HG03280 (cell line): Measurements from ENCODE around the gene COMP.

Source experiments
- ATAC-seq: cut with Tn5 transposase; IDR thresholded peaks from one replicate; pipeline ENCODE4 v1.9.1; 2021; ENCODE audit warnings: mild to moderate bottlenecking, moderate library complexity; ENCODE audit not compliant: unreplicated experiment

The COMP gene

DNA sequence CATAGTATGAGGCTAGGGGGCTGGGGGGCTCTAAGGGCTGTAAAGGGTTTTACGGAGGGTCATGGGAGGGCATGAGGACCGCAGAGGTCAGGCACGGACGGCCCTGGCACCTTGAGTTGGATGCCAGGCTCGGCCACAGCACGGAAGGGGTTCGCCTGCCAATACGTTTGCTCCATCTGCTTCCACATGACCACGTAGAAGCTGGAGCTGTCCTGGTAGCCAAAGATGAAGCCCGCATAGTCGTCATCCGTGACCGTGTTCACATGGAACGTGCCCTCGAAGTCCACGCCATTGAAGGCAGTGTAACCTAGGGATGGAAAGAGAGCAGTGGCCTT, 6.4 kb downstream of the COMP start:
- ATAC-seq, result no peak

DNA sequence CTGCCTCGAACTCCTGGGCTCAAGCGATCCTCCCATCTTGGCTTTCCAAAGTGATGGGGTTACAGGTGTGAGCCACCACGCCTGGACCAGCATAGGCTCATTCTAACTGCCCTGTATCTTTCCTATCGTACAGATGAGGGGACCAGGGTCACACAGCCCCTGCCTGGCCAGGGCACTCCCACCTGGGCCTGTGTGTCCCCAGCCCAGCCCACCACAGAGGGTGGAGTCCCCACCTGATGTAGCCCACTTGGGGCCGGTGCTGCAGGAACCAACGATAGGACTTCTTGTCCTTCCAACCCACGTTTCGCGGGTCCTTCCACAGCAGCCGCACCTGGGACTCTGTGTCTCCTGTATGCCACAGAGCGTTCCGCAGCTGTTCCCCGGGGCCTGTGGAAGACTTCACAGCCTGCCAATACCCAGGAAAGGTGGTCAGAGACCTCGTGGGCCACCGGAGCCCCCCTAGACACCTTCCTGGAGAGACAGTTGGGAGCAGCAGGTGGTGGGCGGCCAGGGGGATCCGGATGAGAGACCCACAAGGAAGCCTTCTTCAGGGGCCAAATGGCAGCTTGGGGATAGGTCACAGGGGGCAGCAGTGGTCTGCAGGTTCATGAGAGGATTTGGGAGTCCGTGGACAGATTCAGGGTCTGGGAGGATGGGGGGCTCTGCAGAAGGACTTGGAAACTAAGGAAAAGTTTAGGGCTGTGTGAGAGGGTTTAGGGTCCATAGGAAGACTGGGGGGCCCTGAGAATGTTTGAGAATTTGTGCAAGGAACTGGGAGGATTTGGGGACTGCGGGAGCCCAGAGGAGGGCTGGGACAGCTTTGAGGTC, 6.9 kb downstream of the COMP start:
- no peak for ATAC-seq

DNA sequence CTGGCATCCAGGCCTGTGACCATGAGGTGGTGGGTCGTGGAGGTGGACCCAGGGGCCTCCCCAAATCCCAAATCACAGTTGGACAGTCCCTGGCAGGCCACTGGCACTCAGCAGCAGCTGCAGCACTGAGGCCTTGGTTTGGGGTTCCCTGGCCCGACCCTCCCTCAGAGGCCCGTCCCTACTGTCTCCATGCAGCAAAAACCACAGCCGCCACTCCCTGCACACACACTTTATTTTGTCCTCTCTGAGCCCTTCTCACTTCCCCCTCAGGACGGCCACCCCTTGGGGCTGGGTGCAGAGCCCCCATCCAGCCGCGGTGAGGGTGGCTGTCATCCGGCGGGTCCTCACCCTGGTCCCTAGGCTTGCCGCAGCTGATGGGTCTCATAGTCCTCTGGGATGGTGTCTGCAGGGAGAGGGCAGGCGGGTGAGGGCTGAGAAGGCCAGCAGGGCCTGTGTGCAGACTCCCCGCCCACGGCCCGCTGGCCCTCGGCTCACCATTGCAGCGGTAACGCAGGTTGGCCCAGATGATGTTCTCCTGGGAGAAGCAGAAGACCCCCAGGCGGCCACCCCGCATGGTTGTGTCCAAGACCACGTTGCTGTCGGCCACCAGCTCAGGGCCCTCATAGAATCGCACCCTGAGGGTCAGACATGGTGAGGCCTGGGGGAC, 8.4 kb downstream of the COMP start:
- ATAC-seq, result no peak

DNA sequence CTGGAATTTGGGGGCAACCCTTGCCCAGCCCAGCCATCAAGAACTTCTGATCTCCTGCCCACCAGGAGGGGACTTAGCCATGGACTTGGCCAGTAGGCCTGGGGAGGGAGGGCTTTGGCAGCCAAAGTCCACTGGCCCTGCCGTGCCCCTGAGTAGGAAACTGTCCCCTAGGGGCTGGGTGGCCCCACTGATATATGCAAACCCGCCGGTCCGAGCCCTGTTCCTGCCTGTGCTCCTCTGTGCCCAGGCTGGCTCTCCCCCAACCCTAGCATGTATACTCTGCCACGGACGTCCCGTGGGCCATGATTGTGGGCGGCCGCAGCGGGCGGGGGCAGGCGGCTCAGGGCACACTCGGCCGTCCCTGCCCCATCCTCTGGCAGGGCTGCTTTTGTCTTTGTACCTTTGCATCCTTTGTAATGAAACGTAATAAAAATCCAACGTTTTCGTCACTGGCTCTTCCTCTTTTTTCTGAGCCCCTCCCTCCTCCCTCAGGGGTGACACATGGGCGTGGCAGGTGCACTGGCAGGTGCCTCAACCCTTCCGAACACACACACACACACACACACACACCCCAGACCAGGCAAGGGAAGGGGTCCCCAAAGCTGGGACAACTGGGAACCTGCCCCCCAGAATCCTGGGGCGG, 9.1 kb downstream of the COMP start:
- ATAC-seq, result no peak

DNA sequence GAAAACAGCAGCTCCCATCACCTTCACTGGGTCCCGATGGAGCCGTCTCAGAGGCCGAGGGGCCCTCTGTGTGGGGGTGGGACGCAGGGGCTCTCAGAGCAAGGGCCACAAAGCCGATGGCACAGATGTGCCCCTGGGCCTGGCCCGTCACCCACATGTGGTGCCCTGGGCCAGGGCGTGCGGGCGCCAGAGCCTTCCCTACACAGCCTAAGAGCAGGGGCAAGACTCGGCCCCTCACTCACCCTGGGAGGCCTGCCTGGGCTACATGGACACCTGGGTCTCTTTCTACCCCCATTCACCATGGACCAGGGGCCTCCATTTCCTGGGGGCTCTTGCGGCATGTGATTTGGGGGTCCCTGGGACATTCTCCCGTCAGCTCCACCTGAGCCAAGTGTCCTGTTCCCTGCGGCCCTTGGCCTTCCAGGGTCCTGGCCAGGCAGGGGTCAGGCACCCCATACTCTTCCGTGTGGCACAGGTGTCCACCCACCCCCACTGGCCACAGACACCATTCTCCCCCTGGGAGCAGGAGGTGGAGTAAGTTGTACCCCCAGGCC, 10.0 kb downstream of the COMP start:
- no peak for ATAC-seq

DNA sequence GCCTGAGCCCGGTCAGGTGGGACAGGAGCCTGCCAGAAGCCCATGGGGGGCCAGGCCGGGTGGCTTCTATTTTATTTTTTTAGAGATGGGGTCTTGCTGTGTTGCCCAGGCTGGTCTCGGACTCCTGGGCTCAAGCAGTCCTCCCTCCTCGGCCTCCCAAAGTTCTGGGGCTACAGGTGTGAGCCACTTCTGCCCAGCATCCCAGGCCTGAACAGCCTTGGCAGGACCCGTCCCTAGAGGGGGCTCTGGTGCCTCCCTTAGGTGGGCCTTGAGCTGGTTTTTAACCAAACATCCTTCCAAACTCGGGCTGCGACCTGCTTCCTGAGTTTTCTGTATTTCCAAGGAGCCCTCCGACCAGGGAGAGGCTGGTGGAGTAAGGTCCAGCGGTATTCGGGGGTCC, 10.5 kb downstream of the COMP start:
- no peak for ATAC-seq

DNA sequence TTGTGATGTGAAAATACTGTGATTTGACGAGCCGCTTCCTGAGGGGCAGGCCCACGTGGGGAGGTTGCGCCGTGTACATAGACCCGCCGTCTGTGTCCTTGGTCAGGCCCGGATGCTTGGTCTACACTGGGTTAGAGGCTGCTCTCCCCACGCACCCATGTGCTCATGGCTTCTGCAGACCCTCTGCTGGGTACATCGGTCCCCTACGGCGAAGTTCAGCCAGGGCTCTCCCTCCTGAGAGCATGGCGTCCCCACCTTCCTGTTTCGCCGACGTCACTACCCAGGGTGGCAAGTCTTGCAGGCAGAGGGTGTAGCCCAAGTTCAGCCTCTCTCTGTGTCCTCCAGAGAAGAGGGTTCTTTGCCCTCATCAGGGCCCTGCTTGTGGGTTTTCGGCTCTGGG, 11.0 kb downstream of the COMP start:
- ATAC-seq, result no peak

DNA sequence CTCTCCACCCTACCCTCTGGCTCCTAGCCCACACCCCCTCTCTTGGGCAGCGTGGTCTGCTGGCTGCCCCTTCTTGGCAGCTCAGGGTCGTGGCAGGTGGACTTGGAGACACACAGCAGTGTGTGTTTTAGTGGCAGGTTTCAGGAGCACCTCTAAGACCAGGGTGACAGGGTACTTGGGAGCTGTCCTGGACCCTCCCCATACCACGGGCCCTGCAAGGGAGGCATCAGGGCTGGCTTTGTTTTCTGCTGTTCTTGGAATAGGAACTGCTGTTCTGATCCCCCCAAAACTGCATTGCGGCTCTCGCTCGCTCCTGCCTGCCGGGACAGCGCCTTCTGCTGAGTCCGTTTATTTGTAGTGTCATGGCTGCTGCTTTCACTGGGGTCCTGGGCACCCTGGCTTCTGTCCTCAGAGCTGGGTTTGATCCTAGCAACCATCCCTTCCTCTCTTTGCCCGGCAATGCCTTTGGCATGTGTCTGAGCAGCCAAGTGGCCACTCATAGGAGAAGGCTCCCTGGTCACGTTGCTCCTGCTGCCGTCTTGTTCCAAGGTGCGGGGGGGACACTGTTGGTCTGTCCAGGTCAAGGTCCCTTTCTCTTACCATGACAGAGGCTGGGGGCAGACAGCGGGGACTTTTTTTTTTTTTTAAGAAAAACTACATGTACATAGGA, 12.1 kb downstream of the COMP start:
- ATAC-seq, result no peak

DNA sequence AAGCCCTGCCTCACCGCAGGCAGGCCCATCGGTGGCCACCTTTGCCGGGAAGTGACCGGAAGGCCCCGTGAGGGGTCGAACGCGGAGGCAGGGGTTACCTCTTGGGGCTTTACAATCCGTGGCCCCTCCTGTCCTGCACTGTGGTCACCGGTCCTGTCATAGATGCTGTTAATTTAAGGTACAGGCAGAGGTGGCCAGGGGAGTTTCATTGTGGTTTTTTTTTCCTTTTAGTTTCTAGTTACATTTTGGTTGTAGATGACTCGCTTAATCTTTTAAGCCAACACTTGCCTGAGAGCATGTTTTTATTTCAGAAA, 13.1 kb downstream of the COMP start:
- ATAC-seq, result no peak

DNA sequence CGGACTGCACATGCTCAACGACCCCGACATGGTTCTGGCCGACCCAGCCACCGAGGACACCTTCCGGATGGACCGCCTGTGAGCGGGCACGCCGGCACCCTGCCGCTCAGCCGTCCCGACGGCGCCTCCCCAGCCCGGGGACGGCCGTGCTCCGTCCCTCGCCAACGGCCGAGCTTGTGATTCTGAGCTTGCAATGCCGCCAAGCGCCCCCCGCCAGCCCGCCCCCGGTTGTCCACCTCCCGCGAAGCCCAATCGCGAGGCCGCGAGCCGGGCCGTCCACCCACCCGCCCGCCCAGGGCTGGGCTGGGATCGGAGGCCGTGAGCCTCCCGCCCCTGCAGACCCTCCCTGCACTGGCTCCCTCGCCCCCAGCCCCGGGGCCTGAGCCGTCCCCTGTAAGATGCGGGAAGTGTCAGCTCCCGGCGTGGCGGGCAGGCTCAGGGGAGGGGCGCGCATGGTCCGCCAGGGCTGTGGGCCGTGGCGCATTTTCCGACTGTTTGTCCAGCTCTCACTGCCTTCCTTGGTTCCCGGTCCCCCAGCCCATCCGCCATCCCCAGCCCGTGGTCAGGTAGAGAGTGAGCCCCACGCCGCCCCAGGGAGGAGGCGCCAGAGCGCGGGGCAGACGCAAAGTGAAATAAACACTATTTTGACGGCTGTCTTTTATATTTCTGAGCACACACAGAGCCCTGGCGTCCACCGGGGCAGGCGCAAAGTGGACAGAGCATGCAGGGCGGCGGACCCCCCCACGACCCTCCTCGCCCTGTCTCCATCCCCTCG, 13.6 kb downstream of the COMP start:
- ATAC-seq, result no peak

DNA sequence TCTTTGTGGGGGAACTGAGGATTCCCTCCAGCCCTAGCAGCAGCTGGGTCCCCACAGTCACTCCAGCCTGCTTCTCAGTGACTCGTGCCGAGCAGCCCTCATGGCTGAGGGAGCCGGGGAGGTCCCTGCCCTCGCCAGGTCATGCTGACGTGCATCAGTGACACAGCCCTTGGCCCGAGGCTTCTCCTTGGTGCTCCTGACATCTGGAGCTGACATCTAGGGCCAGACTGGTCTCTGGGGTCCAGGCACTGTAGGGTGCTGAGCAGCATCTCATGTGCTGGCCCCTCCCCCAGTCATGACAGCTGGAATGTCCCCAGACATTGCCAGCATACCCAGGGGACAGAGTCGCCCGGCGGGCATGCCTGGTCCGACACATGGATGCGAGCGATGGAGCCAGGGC, 14.4 kb downstream of the COMP start:
- no peak for ATAC-seq

DNA sequence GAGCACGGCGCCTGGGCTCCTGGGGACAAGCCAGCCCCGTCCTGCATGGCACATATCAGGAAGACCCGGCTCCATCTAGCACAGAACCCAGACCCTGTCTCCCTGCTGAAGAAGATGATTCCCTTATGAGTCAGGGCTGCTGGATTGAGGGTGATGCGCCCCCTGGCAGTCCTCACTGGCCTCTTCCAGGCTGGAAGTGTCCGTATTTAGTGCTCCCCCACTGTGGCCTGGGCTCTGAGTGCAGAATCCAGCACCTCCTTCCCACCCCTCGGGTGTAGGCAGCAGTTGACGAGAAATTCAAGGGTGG, 14.9 kb downstream of the COMP start:
- no peak for ATAC-seq

DNA sequence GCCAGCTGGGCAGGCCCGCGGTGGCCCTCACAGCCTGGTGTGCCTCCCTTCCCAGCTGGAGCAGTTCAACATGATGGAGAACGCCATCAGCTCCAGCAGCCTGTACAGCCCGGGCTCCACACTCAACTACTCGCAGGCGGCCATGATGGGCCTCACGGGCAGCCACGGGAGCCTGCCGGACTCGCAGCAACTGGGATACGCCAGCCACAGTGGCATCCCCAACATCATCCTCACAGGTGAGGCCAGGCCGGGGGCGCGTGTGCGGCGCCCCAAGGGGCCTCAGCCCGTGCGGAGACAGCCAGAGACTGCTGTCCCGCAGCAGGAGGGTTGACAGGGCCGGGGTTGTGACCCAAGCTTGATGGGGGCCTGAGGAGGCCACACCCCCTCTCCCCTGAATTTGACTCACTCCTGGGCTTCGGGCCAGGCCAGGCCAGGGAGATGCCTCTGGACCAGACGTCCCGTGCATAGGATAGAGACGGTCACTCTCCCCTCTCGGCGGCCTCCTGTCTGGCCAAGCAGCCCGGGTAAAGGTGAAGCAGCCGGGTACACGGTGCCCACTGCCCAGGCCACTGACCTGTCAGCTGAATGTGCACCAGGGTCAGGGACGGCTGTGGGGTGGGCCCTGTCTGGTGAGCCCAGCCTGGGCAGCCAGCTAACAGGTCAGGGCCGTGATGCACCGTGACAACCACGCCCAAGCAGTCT, 15.4 kb downstream of the COMP start:
- no peak for ATAC-seq

DNA sequence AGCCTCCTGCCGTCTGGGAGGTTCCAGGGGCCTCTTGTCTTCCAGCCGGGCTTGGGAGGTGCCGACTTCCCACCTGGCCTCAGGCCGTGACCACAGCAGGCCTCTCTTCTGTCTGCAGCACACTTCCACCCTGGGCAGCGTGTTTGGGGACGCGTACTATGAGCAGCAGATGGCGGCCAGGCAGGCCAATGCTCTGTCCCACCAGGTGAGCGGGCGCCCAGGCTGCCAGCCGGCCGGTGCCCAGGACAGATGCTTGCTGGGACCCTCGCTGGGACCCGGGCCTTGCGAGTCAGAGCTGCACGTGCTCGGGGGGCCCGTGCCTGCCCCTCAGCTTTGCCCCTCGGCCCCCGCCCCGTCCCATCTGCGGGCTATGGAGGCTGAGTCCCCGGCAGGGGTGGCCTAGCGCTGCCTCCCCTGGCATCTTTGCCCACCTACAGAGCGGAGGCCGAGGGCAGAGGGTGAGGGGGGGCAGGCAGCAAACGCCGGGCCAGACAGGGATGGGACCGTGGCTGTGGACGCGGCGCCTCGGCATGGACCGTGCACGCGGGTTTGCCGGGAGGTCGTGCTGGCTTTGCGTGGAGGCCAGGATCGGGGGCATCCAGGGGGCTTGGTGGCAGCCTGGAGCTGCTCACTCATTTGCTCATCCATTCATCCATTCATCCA, 16.2 kb downstream of the COMP start:
- no peak for ATAC-seq

DNA sequence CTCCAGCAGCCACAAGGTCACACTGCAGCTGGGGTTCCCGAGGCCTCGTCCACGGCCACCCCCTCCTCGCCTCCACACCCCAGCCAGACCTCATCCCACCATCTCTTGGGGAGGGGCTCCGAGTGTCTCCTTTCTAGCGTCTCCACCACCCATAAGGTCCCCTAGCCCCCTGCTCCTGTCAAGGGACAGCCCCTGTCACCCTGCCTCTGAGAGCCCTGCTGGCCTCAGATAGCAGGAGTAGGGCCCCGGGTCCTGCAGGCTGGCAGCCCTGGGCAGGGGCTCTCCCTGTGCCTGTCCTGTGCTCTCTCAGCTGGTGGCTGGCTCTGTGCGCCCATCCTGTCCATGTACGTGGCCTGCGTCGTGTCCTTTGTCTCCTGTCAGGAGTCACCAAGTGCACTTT, 17.0 kb downstream of the COMP start:
- no peak for ATAC-seq

DNA sequence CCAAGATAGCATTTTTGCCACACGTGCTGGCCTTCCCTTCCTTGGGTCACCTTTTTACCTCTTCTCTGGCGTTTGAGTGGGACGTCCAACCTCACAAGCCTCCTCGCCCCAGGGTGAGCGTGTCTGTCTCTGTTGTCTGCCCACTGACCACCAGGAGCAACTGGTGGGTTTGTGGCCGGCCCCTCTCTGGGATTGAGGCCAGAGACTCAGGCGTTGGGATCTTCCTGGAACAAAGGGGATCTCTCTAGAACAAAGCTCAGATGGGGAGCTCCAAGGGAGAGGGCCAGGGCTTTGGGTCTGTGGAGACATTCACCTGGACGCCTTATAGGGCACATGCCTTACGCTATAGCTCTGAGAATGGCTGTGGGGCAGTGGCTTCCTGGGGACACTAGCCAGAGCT, 17.4 kb downstream of the COMP start:
- ATAC-seq, result no peak

DNA sequence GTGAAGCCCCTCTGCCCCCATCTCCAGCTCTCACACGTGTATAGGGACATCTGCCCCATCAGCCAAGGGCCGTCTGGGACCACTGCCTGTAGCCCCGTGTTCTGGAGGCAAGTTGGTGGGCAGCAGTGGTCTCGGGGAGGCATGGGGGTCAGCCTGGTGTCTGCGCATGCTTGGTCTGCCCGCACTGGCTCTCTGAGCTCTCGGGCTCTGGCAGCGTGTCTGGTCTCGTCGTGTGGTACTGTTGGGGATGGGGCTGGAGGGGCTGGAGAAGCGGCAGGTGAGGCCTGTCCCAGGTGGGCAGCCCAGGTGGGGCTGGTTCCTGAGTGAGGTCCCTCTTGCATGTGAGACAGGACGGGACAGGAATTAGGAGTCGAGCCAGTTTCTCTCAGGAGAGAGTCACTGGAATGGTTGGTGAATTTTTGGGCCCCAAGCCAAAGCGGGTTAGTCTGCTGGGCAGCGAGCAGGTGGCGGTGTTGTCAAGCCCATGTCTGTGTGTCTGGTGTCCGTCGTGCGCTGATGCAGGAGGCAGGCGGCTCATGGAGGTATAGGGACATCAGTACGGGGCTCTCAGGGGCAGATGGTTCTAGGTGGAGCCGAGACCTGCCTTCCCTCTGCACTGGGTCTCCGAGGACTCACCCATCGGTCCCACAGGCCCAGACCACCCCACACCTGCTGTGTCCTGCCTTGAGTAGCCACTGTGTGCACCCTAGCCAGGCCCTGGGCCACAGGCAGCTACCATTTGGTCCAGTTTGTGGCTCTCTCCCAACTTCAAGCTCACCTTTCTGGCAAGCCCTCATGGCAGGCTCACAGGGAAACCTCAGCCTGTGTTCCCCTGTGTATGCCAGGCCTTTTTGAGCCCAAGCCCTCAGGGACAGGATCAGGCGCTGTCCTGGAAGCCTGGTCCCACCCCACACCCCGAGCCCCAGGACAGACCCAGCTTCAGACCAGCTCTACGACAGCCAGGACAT, 18.2 kb downstream of the COMP start:
- ATAC-seq, result no peak

DNA sequence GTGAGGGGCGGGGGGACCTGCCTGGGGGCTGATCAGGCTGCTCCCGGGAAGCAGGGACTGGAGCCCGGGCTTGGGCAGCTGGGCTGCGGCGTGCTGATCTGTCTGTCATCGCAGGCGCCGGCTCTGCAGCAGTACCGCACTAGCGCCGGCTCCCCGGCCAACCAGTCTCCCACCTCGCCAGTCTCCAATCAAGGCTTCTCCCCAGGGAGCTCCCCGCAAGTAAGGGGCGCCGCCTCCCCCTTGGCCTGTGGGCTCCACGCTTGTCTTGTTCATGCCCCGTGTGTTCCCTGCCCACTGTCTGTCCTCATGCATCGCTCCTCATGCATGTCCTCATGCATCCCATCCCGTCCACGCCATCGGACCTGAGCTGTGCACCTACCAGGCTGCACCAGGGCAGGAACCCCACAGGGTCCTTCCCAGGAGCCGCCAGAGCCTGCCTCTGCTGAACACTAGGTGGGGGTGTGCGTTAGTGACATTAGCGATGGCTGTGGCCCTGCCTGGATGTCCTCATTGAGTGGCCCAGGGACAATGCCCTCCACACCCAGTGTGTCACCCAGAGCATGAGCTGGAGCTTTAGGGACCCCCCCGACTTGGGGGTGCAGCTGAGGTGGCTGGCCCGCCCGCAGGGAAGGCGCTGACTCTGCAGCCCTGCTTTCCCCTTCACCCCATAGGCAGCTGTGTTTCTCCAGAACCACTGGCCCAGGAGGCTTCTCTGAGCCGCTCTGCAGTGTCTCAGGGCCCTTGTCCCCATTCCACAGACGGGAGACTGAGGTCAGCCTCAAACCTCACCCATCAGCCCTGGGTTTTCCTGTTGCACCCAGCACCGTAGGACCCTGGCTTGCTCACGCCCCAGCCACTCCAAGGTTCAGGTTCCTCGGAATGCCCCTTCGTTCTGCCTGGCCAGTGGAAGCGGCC, 19.5 kb downstream of the COMP start:
- no peak for ATAC-seq
